HG03135 (cell line): ENCODE data around the gene TENM4.

ENCODE experiments used
- ATAC-seq: cut with Tn5 transposase; IDR thresholded peaks from one replicate; pipeline ENCODE4 v1.9.1; 2021; ENCODE audit warnings: mild to moderate bottlenecking, moderate library complexity; ENCODE audit not compliant: unreplicated experiment

The TENM4 gene

GRCh38 chr11:79393362-79394043, 47.3 kb downstream of the TENM4 start:
- ATAC-seq: no peak

- no peak for ATAC-seq
Measured at GRCh38 chr11:79392161-79392560, 48.7 kb downstream of the TENM4 start.

GRCh38 chr11:79390923-79391322, 49.9 kb downstream of the TENM4 start:
- no peak for ATAC-seq

GRCh38 chr11:79390477-79390876, 50.4 kb downstream of the TENM4 start:
- ATAC-seq: no peak

GRCh38 chr11:79388201-79388600, 52.6 kb downstream of the TENM4 start:
- no peak for ATAC-seq

GRCh38 chr11:79383874-79384273, 57.0 kb downstream of the TENM4 start:
- ATAC-seq: no peak

GRCh38 chr11:79382301-79383050, 58.4 kb downstream of the TENM4 start:
- ATAC-seq: no peak

GRCh38 chr11:79381036-79381435, 59.8 kb downstream of the TENM4 start:
- ATAC-seq: no peak

- ATAC-seq: no peak
Measured at GRCh38 chr11:79377406-79377805, 63.4 kb downstream of the TENM4 start.

- ATAC-seq: no peak
Measured at GRCh38 chr11:79375818-79376550, 64.8 kb downstream of the TENM4 start.

- ATAC-seq: no peak
Measured at GRCh38 chr11:79374727-79375126, 66.1 kb downstream of the TENM4 start.

GRCh38 chr11:79371724-79372123, 69.1 kb downstream of the TENM4 start:
- ATAC-seq: no peak

- no peak for ATAC-seq
Measured at GRCh38 chr11:79371152-79371551, 69.7 kb downstream of the TENM4 start.

GRCh38 chr11:79369055-79369454, 71.8 kb downstream of the TENM4 start:
- ATAC-seq: no peak

- ATAC-seq: no peak
Measured at GRCh38 chr11:79367844-79368243, 73.0 kb downstream of the TENM4 start.

- no peak for ATAC-seq
Measured at GRCh38 chr11:79366218-79366617, 74.6 kb downstream of the TENM4 start.

GRCh38 chr11:79363861-79364378, 76.9 kb downstream of the TENM4 start:
- no peak for ATAC-seq

- ATAC-seq: no peak
Measured at GRCh38 chr11:79363256-79363655, 77.6 kb downstream of the TENM4 start.

- no peak for ATAC-seq
Measured at GRCh38 chr11:79362821-79363220, 78.0 kb downstream of the TENM4 start.

GRCh38 chr11:79362206-79362757, 78.5 kb downstream of the TENM4 start:
- no peak for ATAC-seq

GRCh38 chr11:79358258-79358657, 82.6 kb downstream of the TENM4 start:
- no peak for ATAC-seq
